Gastroesophageal sphincter (tissue), 4 donors: Measurements from ENCODE around the gene CCDC106. TPM values are rescaled to one million over a fixed set of nuclear protein-coding genes. Genes with fewer than 3 reads are reported as not detected.

Source experiments
- ATAC-seq: fragments of 150-250 bp; one replicate; pipeline ENCODE4 v1.9.1; 2016; ENCODE audit warnings: mild to moderate bottlenecking, moderate library complexity
- H3K27ac ChIP-seq, 4 donors: fragments of 200-600 bp; sonication (generic) in 3 of 4; 1 replicate in 3 of 4; 2 replicates in 1 of 4; pipeline ENCODE4 v1.5.1; 2016 to 2019
- H3K27me3 ChIP-seq: fragments of 200-600 bp; sonication (generic); one replicate; pipeline ENCODE4 v1.5.1; 2019
- H3K36me3 ChIP-seq, 2 donors: fragments of 200-600 bp; sonication (generic); one replicate each; pipeline ENCODE4 v1.5.1; 2019; ENCODE audit warnings: control low read depth in 1 of 2
- H3K4me1 ChIP-seq, 3 donors: fragments of 200-600 bp; sonication (generic); 1 replicate in 2 of 3; 2 replicates in 1 of 3; pipeline ENCODE4 v1.5.1; 2016 to 2019; ENCODE audit warnings: control low read depth in 2 of 3
- H3K4me3 ChIP-seq, 2 donors: fragments of 200-600 bp; sonication (generic); one replicate each; pipeline ENCODE4 v1.5.1; 2019; ENCODE audit warnings: mild to moderate bottlenecking in 1 of 2, moderate library complexity in 1 of 2
- H3K9me3 ChIP-seq, 3 donors: fragments of 200-600 bp; sonication (generic); one replicate each; pipeline ENCODE4 v1.5.1; 2017 to 2019; ENCODE audit warnings: control low read depth in 2 of 3
- EP300 ChIP-seq: sonication (generic); formaldehyde crosslinking; IDR thresholded peaks from one replicate; pipeline ENCODE4 v1.6.1; 2017; ENCODE audit warnings: antibody characterized with exemption, mild to moderate bottlenecking
- POLR2A ChIP-seq, 2 donors: fragments of 450-650 bp; IDR thresholded peaks; one replicate each; pipeline ENCODE4 v1.6.1; 2017; ENCODE audit warnings: antibody characterized with exemption in 2 of 2, mild to moderate bottlenecking in 2 of 2, moderate library complexity in 1 of 2
- POLR2AphosphoS5 ChIP-seq: sonication (generic); formaldehyde crosslinking; IDR thresholded peaks from one replicate; pipeline ENCODE4 v1.6.1; 2017; ENCODE audit warnings: antibody characterized with exemption
- WGBS, 2 donors: methylation state at CpG; one replicate each; pipeline ENCODE4 v1.1.5; 2018; ENCODE audit warnings: low coverage in 1 of 2; 5-methylcytosine and 5-hydroxymethylcytosine counted together
- total RNA-seq, 4 donors: library from RNA; depleted of rRNA; stranded (reverse); fragments of >200 nt; gene quantifications; one replicate each; pipeline ENCODE4 v1.1.0, GENCODE V29; 2016
- TF ChIP-seq, protein P1 (sequence below), 4 experiments: fragments of 200-600 bp in 2 of 4; fragments of 450-650 bp in 2 of 4; sonication (generic) in 1 of 4; IDR thresholded peaks; one replicate each; pipeline ENCODE4 v1.5.1; 2017 to 2019; ENCODE audit warnings: antibody characterized with exemption in 4 of 4, mild to moderate bottlenecking in 2 of 4, moderate library complexity in 2 of 4

The CCDC106 gene
- total RNA-seq, 4 donors from 2014 or later: 11.4 to 28.5 (median 15.5) TPM

DNA sequence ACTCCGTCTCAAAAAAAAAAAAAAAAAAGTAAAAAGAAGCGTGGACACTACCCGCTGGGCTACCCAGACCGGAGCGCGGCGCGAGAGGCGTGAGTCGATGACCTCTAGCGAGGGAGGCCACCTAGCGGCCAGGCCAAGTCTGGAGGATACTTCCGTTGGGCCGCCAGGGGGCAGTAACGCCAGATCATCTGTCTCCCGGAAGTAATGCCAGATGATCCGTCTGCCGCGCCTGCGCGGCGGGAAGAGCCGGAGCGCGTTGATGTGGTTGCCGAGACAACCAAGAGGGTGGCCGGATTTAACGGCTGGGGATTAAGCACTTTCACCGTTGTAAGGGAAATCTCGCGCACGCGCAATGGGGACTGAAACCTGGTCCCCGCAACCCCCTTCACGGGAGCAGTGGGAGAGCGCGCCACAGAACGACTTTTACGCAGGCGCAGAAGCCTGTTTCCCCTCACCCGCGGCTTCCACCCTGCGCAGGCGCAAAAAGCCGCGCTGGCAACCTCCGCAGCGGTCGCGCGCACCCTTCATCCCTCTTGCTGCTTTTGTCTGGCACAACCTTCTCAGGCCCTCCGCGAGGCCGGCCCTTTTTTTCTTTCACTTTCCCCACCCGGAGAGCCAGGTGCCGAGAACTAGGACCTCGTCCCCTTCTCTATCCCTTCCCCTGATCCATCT is 5.8 kb downstream of the CCDC106 start:
- peak overlapping the region; percentile 71 to 97 for H3K4me3 ChIP-seq
- peak overlapping the region; percentile 71 to 99 (median 98) for H3K27ac ChIP-seq
- WGBS, 2 donors: 4% methylated on average over 14 of the region's 57 CpGs; no CpG with 5 or more reads in 1 of the 2 donors
- peaks cover 0 to 26% of the 10 kb centered on the region in 2 donors for H3K36me3 ChIP-seq
- no peaks in the 10 kb centered on the region for H3K27me3 ChIP-seq
- H3K9me3 ChIP-seq: no peaks in the 10 kb centered on the region
- peak; percentile 82 for ATAC-seq
- H3K4me1 ChIP-seq: peaks cover 0 to 63% (median 46%) of the 10 kb centered on the region in 3 donors
- TF ChIP-seq EP300 (no peak), POLR2A (IDR thresholded peaks at IDR 0.05) (peak; percentile 78 to 81), POLR2AphosphoS5 (peak; percentile 85)
- TF ChIP-seq, protein P1, sequence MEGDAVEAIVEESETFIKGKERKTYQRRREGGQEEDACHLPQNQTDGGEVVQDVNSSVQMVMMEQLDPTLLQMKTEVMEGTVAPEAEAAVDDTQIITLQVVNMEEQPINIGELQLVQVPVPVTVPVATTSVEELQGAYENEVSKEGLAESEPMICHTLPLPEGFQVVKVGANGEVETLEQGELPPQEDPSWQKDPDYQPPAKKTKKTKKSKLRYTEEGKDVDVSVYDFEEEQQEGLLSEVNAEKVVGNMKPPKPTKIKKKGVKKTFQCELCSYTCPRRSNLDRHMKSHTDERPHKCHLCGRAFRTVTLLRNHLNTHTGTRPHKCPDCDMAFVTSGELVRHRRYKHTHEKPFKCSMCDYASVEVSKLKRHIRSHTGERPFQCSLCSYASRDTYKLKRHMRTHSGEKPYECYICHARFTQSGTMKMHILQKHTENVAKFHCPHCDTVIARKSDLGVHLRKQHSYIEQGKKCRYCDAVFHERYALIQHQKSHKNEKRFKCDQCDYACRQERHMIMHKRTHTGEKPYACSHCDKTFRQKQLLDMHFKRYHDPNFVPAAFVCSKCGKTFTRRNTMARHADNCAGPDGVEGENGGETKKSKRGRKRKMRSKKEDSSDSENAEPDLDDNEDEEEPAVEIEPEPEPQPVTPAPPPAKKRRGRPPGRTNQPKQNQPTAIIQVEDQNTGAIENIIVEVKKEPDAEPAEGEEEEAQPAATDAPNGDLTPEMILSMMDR (IDR thresholded peaks at IDR 0.05): peak in 3 of 4 experiments; percentile 88 to 100 (median 100)

DNA sequence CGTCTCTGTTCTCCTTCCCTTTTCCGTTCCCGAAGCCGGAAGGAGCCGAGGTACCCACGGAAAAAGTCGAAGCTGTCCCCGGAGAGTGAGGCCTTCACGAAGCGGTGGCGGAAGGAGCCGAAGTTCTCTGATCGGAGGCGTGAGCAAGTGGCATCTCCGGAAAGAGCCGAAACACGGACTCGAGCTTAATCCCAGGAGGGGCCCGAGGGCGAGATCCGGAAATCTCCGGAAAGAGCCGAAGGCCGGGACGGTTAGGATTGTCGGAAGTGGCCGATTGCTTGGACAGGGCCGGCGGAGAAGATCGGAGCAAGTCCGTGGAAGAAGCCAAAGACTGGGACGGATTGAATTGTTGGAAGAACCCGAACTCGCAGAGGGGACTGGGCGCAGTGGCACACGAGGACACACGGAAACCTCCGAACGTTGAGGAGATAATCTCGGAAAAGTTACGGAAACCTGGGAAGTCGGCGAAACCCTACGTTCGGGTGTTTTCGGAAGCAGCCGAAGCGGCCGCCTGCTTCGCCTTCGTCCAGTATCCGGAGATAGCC is 6.4 kb downstream of the CCDC106 start:
- WGBS, 2 donors: 0% methylated on average over 23 of the region's 52 CpGs; no CpG with 5 or more reads in 1 of the 2 donors
- H3K36me3 ChIP-seq: peaks cover 0 to 32% of the 10 kb centered on the region in 2 donors
- no peaks in the 10 kb centered on the region for H3K27me3 ChIP-seq
- peak overlapping the region; percentile 71 to 99 (median 98) for H3K27ac ChIP-seq
- no peak for TF ChIP-seq POLR2AphosphoS5
- no peak for TF ChIP-seq EP300
- TF ChIP-seq, protein P1 (IDR thresholded peaks at IDR 0.05): no peak
- TF ChIP-seq POLR2A (IDR thresholded peaks at IDR 0.05): no peak
- peak overlapping the region; percentile 71 to 97 for H3K4me3 ChIP-seq
- H3K4me1 ChIP-seq: peaks cover 0 to 63% (median 46%) of the 10 kb centered on the region in 3 donors
- no peaks in the 10 kb centered on the region for H3K9me3 ChIP-seq
- ATAC-seq: peak; percentile 81

DNA sequence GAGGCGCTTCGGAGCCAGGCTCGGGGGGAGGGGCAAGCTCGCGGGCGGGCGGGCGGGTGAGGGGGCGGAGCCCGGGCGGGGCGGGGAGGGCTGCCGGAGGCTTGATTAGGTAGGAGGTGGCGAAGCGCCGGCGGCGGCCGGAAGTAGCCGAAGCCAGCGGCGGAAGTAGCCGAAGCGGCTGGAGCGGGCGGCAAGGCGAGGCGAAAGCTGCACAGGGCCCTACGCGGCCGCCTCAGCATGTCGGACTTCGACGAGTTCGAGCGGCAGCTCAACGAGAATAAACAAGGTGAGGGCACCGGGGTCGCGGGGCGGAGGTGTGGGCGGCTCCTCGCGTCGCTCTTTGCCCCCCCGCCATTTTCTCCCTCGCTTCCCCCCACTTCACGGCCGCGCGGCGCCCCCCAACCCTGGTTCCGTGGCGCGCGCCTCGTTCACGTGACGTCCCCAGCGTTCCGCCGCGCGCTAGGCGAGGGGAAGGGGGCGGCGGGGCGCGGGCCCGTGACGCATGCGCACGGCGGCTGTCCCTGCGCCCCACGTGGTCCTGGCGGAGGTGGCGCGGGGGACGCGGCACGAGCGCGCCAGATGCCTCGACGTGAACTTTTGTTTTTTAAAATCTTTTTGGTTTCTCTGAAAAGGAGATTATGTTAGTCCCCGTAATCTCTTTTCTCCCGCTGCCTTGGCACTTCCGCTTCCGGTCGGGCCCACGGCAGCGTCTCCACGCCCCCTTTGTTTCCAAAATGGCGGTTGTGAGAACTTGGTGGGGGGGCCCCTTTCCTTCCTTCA is 7.0 kb downstream of the CCDC106 start, which contains the start of gene U2AF2:
TSS of gene U2AF2 (plus strand) at position 168 of the 780 bp plus-strand sequence. CDS start at position 238, 70 bp downstream.
- peak within 1 kb of the TSS; percentile 85 to 99 (median 98) for H3K27ac ChIP-seq
- H3K9me3 ChIP-seq: no peaks in the 10 kb centered on the region
- H3K27me3 ChIP-seq: no peaks in the 10 kb centered on the region
- ATAC-seq: peak; percentile 54
- H3K4me3 ChIP-seq: peak within 1 kb of the TSS; percentile 71 to 97
- TF ChIP-seq POLR2AphosphoS5: peak; percentile 66
- peak; percentile 45 to 57 for TF ChIP-seq POLR2A (IDR thresholded peaks at IDR 0.05)
- TF ChIP-seq, protein P1 (IDR thresholded peaks at IDR 0.05): peak in 2 of 4 experiments; percentile 6 to 16
- TF ChIP-seq EP300: no peak
- H3K36me3 ChIP-seq: peaks cover 0 to 39% of the 10 kb centered on the region in 2 donors
- 0% methylated on average over 7 to 16 of the region's 95 CpGs for WGBS, 2 donors
- peaks cover 0 to 63% (median 48%) of the 10 kb centered on the region in 3 donors for H3K4me1 ChIP-seq

DNA sequence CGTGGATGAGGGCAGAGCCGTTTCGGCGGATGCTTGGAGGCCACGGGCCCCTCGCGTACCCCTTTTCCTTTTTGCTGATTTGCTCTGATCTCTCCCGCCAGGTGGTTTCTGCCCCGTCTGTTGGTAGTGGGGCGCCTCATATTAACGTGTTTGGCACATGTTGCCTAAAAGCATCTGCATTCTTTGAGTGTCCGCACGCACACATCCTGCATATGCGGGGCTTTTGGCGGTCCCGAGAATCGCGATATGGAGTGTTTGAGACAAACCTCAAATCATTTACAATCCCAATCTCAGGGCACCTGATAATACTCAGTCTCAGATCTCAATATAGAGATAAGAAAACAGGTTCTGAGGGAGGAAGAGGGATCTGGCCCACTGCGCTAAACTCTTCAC is 7.6 kb downstream of the CCDC106 start:
- WGBS, 2 donors: 0% methylated on average over 1 to 14 of the region's 19 CpGs
- TF ChIP-seq EP300 (no peak), POLR2A (IDR thresholded peaks at IDR 0.05) (no peak), POLR2AphosphoS5 (no peak)
- TF ChIP-seq, protein P1 (IDR thresholded peaks at IDR 0.05): no peak
- H3K27me3 ChIP-seq: no peaks in the 10 kb centered on the region
- no peak for ATAC-seq
- peaks cover 0 to 42% of the 10 kb centered on the region in 2 donors for H3K36me3 ChIP-seq
- H3K9me3 ChIP-seq: no peaks in the 10 kb centered on the region
- peak overlapping the region in 3 of 4 donors; percentile 97 to 99 (median 98) for H3K27ac ChIP-seq
- H3K4me3 ChIP-seq: peak overlapping the region; percentile 71 to 97
- peaks cover 0 to 66% (median 48%) of the 10 kb centered on the region in 3 donors for H3K4me1 ChIP-seq
